NOMO-1 (cell line): ENCODE results near the gene QPCT.
A peak's percentile ranks its signal among the peaks of the same experiment; 100 is the strongest.
"Not testable (repeated sequence)": the region's sequence is repeated elsewhere in the genome, so short reads cannot be mapped to it uniquely, and the experiment has no call there.

Experiments used
- DNase-seq, 2 experiments: peaks; one replicate each; lab custom pipeline; 2025; ENCODE audit not compliant: unreplicated experiment in 2 of 2; lab: John Stamatoyannopoulos, UW

Gene QPCT

GRCh38 chr2:37344453-37345361 lies at the start of gene QPCT:
QPCT (plus strand) TSS chr2:37344630; CDS start chr2:37344732, 102 bp downstream.
- DNase-seq, result no peak

GRCh38 chr2:37294858-37295257 lies 49.6 kb upstream of the QPCT start:
- DNase-seq, result not testable (repeated sequence)

- DNase-seq, result no peak
Observed at GRCh38 chr2:37295469-37296073, 48.9 kb upstream of the QPCT start.

DNA sequence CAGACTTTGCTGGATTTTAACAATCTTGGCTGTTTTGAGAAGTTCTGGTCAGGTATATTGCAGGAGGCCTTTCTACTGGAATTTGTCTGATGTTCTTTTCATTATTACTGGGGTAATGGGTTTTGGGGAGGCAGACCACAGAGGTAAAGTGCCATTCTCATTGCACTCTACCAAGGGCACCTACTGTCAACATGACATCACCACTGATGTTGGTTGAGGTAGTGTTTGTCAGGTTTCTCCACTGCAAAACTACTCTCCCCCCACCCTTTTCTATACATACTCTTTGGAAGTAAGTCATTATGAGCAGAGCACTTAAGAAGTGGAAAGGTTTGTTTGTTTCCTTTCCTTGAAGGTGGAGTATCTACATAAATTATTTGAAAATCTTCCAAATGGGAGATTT lies 46.8 kb upstream of the QPCT start:
- DNase-seq, result no peak

GRCh38 chr2:37300146-37300545 lies 44.3 kb upstream of the QPCT start:
- no peak for DNase-seq

DNA sequence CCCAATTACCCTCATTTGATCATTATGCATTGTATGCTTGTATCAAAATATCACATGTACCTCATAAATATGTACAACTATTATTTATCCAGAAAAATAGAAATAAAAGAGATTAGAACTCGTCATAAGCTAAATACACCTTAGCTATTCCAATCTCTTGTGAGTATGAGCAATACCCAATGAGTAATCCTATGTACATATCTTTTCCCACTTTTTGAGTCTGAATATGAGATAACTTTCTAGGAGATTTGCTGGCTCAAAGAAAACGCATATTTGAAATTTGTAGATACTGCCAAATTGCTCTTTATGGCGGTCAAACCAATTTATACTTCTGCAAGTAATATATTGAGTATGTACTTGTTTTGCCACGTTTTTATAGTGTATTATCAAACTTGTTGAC lies 43.9 kb upstream of the QPCT start:
- DNase-seq, result no peak

DNA sequence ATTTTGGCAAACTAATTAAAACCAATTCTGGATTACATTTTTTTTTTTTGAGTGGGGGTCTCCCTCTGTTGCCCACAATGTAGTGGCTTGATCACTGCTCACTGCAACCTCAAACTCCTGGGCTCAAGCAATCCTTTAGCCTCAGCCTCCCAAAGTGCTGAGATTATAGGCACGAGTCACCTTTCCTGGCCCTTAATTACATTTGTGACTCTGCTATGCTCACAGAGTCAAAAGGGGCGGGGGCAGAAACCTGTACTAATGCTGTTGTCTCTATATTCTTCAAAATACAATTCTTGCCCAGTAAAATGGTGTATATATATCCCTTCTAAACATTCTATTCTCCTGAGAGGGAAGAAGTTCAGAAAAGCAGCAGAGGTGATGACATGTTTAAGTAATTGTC lies 43.0 kb upstream of the QPCT start:
- no peak for DNase-seq

DNA sequence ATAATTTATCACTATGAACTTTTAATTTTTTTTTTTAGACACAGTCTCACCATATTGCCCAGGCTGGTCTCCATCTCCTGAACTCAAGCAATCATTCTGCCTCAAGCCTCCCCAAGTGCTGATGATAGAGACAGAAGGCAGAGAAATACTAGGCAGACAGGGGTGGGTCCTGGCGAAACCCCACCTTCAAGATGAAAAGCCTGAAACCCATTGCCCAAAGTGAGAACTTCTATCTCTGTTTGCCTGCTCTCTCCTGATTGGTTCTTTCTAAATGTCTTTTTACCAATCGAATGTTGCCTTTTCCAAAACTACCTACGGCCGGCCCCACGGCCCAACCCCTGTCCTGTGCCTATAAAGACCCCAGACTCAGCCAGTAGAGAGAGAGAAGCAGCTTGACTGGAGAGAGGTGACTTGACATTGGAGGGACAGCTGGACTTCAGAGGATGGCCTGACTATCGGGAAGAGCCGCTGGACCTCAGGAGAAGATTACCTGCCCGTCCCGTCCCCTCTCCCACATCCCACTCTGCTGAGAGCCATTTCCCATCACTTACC lies 41.7 kb upstream of the QPCT start:
- no peak for DNase-seq

- no peak for DNase-seq
Observed at GRCh38 chr2:37306024-37306423, 38.4 kb upstream of the QPCT start.

- no peak for DNase-seq
Observed at GRCh38 chr2:37307500-37307899, 36.9 kb upstream of the QPCT start.

GRCh38 chr2:37315364-37315763 lies 29.1 kb upstream of the QPCT start:
- no peak for DNase-seq

GRCh38 chr2:37316181-37316580 lies 28.2 kb upstream of the QPCT start:
- no peak for DNase-seq

- no peak for DNase-seq
Observed at GRCh38 chr2:37317746-37318145, 26.7 kb upstream of the QPCT start.

GRCh38 chr2:37318401-37318800 lies 26.0 kb upstream of the QPCT start:
- DNase-seq, result peak; percentile 29 to 61

DNA sequence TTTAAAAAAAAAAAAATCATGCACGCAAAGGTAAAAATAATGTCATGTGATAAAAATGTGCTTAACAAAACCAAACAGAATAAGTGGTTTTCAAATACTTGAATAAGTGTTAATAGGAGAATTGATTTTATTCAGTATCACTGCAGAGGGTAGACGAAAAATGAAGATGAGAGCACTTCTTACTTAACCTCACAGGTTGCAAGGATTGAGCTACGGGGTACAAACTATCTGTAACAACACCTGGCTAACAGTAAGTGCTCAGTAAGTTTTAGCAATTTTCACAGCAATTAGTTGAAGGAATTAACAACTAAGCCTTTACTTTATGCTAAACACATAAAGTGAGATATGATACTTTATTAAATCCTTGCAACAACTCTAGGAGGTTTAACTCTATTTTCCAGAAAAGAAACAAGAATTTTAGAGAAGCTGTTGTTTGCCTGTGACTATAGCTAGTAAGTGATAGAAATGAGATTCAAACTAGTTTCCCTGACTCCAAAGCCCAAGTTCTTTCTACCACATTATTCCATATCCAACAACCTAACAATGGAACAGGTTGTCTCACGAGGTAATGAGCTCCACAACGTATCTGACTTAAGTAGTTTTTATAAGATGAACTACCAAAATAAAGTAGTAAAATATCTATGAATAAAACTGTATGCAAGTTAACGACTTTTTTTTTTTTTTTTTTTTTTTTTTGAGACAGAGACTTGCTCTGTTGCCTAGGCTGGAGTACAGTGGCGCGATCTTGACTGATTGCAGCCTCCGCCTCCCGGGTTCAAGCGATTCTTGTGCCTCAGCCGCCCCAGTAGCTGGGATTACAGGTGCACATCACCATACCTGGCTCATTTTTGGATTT lies 24.4 kb upstream of the QPCT start:
- no peak for DNase-seq

DNA sequence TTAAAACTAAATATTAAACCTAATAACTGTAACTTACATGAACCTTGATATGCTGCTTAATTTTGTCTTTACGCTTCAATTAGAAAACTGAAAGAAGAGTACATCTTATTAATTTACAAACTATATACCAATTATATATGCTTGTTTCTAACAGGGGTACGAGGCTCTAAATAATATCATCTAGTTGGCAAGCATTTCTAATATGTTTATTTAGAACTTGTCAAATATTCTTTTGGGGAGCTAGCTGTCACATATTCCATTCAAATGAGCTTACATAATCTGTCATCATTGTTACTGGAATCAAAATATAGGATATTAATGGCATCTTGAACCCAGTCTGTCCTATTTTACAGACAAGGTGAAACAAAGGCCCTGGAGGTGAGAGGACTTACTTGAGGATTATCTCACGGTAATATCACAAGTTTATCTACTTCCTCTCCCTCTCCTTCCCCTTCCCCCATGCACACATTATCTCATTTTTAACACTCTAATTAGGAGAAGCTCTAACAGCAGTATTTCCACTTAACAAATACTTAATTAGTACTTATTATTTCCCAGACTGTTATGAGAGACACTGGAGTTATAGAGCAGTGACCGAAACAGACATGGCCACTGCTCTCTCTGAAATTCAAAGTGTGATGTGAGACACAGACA lies 23.3 kb upstream of the QPCT start:
- DNase-seq, result no peak

GRCh38 chr2:37322368-37322767 lies 22.1 kb upstream of the QPCT start:
- no peak for DNase-seq

DNA sequence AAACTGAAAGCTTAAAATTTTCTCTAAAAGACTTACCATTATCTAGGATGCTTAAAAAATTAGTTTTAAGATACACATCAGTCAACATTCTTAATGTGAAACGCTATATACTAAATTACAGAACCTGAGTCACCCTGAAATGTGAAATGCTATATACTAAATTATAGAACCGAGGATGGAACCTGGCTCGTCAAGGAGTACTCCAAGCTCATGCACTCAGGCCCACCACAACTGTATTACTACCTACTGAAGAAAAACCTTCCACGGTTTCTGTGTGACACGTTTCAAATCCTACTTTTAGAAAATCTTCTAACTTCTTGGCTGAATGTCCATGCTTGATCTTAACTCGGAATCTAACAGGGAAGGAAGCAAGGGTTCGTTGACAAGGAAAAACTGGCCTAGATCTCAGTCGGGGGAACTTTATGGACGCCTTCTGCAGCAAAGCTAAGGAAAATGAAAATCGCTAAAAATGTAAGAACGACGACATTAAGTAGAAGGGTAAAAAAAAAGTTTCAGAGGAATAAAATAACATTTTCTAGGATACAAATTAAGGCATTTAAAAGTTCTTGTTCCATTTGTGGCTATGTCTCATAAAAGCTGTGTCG lies 21.2 kb upstream of the QPCT start:
- DNase-seq, result no peak

GRCh38 chr2:37323781-37324535 lies 20.5 kb upstream of the QPCT start:
- peak in 1 of 2 experiments; percentile 28 for DNase-seq

DNA sequence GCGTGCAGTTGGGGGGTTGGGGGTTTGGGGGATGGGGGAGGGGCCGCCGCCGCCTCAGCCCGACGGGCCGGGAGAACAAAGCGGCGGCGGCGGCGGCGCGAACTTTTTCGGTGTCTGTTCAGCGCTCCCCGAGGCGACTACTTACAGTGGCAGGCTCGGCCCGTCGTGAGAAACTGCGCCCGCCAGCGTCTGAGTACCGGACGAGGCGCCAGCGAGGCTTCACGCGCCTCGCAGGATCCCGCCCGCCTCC lies 20.0 kb upstream of the QPCT start:
- DNase-seq, result peak in 1 of 2 experiments; percentile 45
